Measurements from ENCODE around the gene KRT12.

DNA sequence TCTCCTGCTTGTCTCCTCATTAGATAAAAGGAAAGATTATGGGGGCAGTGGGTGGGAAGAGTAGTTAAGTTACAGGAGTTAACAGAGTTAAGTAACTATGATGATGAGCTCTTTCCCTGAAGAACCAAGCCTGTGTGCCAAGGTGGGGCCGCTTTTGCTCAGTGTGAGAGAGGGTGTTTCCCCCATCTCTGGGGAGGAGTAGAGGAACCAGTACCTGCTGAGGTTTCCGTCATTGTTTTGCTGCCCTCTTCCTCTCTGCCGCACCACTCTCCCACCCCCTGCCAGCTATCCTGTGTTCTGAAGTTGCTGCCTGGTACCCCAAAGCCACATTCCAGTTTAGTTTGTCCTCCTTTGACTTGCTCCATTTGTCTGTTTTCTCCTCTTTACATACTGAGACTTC is 23.8 kb downstream of the KRT12 start:
- TF ChIP-seq, protein P1, sequence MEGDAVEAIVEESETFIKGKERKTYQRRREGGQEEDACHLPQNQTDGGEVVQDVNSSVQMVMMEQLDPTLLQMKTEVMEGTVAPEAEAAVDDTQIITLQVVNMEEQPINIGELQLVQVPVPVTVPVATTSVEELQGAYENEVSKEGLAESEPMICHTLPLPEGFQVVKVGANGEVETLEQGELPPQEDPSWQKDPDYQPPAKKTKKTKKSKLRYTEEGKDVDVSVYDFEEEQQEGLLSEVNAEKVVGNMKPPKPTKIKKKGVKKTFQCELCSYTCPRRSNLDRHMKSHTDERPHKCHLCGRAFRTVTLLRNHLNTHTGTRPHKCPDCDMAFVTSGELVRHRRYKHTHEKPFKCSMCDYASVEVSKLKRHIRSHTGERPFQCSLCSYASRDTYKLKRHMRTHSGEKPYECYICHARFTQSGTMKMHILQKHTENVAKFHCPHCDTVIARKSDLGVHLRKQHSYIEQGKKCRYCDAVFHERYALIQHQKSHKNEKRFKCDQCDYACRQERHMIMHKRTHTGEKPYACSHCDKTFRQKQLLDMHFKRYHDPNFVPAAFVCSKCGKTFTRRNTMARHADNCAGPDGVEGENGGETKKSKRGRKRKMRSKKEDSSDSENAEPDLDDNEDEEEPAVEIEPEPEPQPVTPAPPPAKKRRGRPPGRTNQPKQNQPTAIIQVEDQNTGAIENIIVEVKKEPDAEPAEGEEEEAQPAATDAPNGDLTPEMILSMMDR (IDR thresholded peaks at IDR 0.05): no peak
- no peak for TF ChIP-seq POLR2A (IDR thresholded peaks at IDR 0.05)

All from right lobe of liver (tissue), 4 donors.